IMR-90 (cell line): ENCODE results near the gene EXOC4. TPM values are rescaled to one million over a fixed set of nuclear protein-coding genes. Genes with fewer than 3 reads are reported as not detected.

Source experiments
- ATAC-seq: fragments of 200-7000 bp; cut with Tn5 transposase; 2 replicates; pipeline ENCODE4 v1.9.1; 2020; ENCODE audit warnings: low read depth, mild to moderate bottlenecking, moderate library complexity
- BruUV-seq: library from RNA; stranded (reverse); fragments of 400-500 nt; replicated peaks from 2 replicates; lab custom pipeline; 2021; lab: Mats Ljungman, UMichigan
- CTCF ChIA-PET: fragments of 300-600 bp; formaldehyde crosslinking; extraction: SDS; loops from one replicate; lab custom pipeline; 2021; ENCODE audit warnings: antibody characterized with exemption; lab: Yijun Ruan, JAX
- POLR2A ChIA-PET: fragments of 300-600 bp; sonication (Branson Sonifier 250); formaldehyde crosslinking; loops from one replicate; lab custom pipeline; 2022; ENCODE audit warnings: antibody characterized with exemption; ENCODE audit not compliant: unreplicated experiment; lab: Charles Lee
- DNase-seq: peaks from one replicate; pipeline ENCODE4 v3.0.0; 2013
- H2AFZ ChIP-seq: replicated peaks from 2 replicates; pipeline ENCODE3; 2013; ENCODE audit warnings: low read length, mild to moderate bottlenecking; ENCODE audit not compliant: poor library complexity
- H2AK5ac ChIP-seq: 2 replicates; pipeline ENCODE4 v1.6.1; 2013; ENCODE audit warnings: low read depth, low read length, inconsistent platforms
- H2AK9ac ChIP-seq: replicated peaks from 2 replicates; pipeline ENCODE3; 2013; ENCODE audit warnings: mild to moderate bottlenecking, low read depth, low read length, moderate library complexity; ENCODE audit not compliant: poor library complexity
- H2BK120ac ChIP-seq: 2 replicates; pipeline ENCODE4 v1.6.1; 2013; ENCODE audit warnings: low read depth, low read length, inconsistent platforms
- H2BK15ac ChIP-seq: 3 replicates; pipeline ENCODE4 v1.6.1; 2013; ENCODE audit warnings: low read depth, low read length, inconsistent platforms
- H2BK20ac ChIP-seq: 2 replicates; pipeline ENCODE4 v1.6.1; 2013; ENCODE audit warnings: low read depth, mild to moderate bottlenecking, inconsistent platforms, low read length, moderate library complexity
- H2BK5ac ChIP-seq: 2 replicates; pipeline ENCODE4 v1.6.1; 2013; ENCODE audit warnings: mild to moderate bottlenecking, low read depth, low read length, inconsistent platforms; ENCODE audit not compliant: poor library complexity, severe bottlenecking
- H3K14ac ChIP-seq: replicated peaks from 2 replicates; pipeline ENCODE4 v1.6.1; 2013; ENCODE audit warnings: low read depth, low read length, inconsistent platforms
- H3K18ac ChIP-seq: 2 replicates; pipeline ENCODE4 v1.6.1; 2013; ENCODE audit warnings: low read depth, low read length, control low read depth
- H3K23ac ChIP-seq: 2 replicates; pipeline ENCODE4 v1.6.1; 2013; ENCODE audit warnings: low read depth, low read length, inconsistent platforms
- H3K27ac ChIP-seq: 2 replicates; pipeline ENCODE4 v1.5.1; 2013; ENCODE audit warnings: mild to moderate bottlenecking, control low read depth, low read length; ENCODE audit not compliant: insufficient read depth
- H3K27me3 ChIP-seq: 2 replicates; pipeline ENCODE4 v1.6.1; 2013; ENCODE audit warnings: low read length; ENCODE audit not compliant: control insufficient read depth, insufficient read depth
- H3K36me3 ChIP-seq: 2 replicates; pipeline ENCODE4 v1.6.1; 2013; ENCODE audit warnings: low read length, mixed read lengths; ENCODE audit not compliant: control insufficient read depth, insufficient read depth
- H3K4ac ChIP-seq: 2 replicates; pipeline ENCODE4 v1.6.1; 2013; ENCODE audit warnings: low read depth, low read length, inconsistent platforms
- H3K4me1 ChIP-seq: 2 replicates; pipeline ENCODE4 v1.6.1; 2013; ENCODE audit warnings: low read length, mixed read lengths; ENCODE audit not compliant: control insufficient read depth, insufficient read depth
- H3K4me2 ChIP-seq: 2 replicates; pipeline ENCODE4 v1.6.1; 2013; ENCODE audit warnings: low read depth, mild to moderate bottlenecking, control low read depth, low read length, moderate library complexity
- H3K4me3 ChIP-seq: 2 replicates; pipeline ENCODE4 v1.5.1; 2013; ENCODE audit warnings: low read depth, mild to moderate bottlenecking, control low read depth, low read length, moderate library complexity; ENCODE audit not compliant: insufficient read depth
- H3K56ac ChIP-seq: 2 replicates; pipeline ENCODE4 v1.6.1; 2013; ENCODE audit warnings: low read length, inconsistent platforms; ENCODE audit not compliant: insufficient read depth; ENCODE audit errors: extremely low read depth
- H3K79me1 ChIP-seq, 2 experiments: 2 replicates each; pipeline ENCODE4 v1.6.1; 2013; ENCODE audit warnings: low read length in 2 of 2, inconsistent platforms in 1 of 2, low read depth in 1 of 2
- H3K9ac ChIP-seq: 2 replicates; pipeline ENCODE4 v1.6.1; 2013; ENCODE audit warnings: low read depth, low read length, control low read depth
- H3K9me1 ChIP-seq: 2 replicates; pipeline ENCODE4 v1.6.1; 2013; ENCODE audit warnings: low read length, inconsistent platforms; ENCODE audit not compliant: insufficient read depth
- H3K9me3 ChIP-seq: 2 replicates; pipeline ENCODE4 v1.6.1; 2013; ENCODE audit warnings: low read length; ENCODE audit not compliant: control insufficient read depth, insufficient read depth
- H4K20me1 ChIP-seq: 2 replicates; pipeline ENCODE4 v1.6.1; 2013; ENCODE audit warnings: low read length, inconsistent platforms; ENCODE audit not compliant: insufficient read depth
- H4K5ac ChIP-seq: 2 replicates; pipeline ENCODE4 v1.6.1; 2013; ENCODE audit warnings: mild to moderate bottlenecking, low read depth, low read length, control low read depth
- H4K8ac ChIP-seq, 2 experiments: 2 replicates each; pipeline ENCODE4 v1.6.1; 2013; ENCODE audit warnings: low read depth in 2 of 2, low read length in 2 of 2, control low read depth in 1 of 2, inconsistent platforms in 1 of 2
- H4K91ac ChIP-seq: 2 replicates; pipeline ENCODE4 v1.6.1; 2013; ENCODE audit warnings: low read depth, low read length, inconsistent platforms; ENCODE audit not compliant: insufficient read depth
- WGBS, 2 experiments: methylation state at CpG; one replicate each; pipeline versions ENCODE4 v1.1.5 to v1.1.7; 2013; ENCODE audit warnings: missing lambda C conversion rate in 2 of 2; ENCODE audit not compliant: insufficient read length in 1 of 2; ENCODE audit errors: extremely low coverage in 2 of 2; 5-methylcytosine and 5-hydroxymethylcytosine counted together
- dilution Hi-C: fragments of 300-500 bp; cut with HindIII; formaldehyde crosslinking; loops from one replicate; pipeline ENCODE4 v1.14.3; 2018; ENCODE audit warnings: low sequenced_read_pairs; ENCODE audit not compliant: unreplicated experiment
- in situ Hi-C: fragments of 300-500 bp; cut with MboI; formaldehyde crosslinking; loops from 3 replicates; pipeline ENCODE4 v1.14.3; 2019; ENCODE audit warnings: low sequenced_read_pairs, inconsistent platforms, mixed read lengths
- intact Hi-C: fragments of 100-400 bp; cut with micrococcal nuclease; formaldehyde crosslinking; loops from 2 replicates; pipeline ENCODE4 v1.10.0; 2022
- polyA plus RNA-seq, 3 experiments: library from polyadenylated mRNA; depleted of rRNA; stranded (reverse); fragments of >200 nt; gene quantifications; 2 replicates each; pipeline ENCODE4 v1.2.3, GENCODE V29; 2012; ENCODE audit warnings: low replicate concordance in 1 of 3
- total RNA-seq: library from RNA; depleted of rRNA; stranded (reverse); fragments of >200 nt; gene quantifications from 2 replicates; pipeline ENCODE4 v1.2.3, GENCODE V29; 2012
- TF ChIP-seq, protein P1 (sequence below): fragments of 150-350 bp; IDR thresholded peaks from 2 replicates; pipeline ENCODE4 v1.6.1; 2017; ENCODE audit warnings: mild to moderate bottlenecking, antibody characterized with exemption, low read length, low read depth
- TF ChIP-seq, protein P2 (sequence below): fragments of 150-350 bp; IDR thresholded peaks from 2 replicates; pipeline ENCODE4 v1.6.1; 2016; ENCODE audit warnings: low read depth, mild to moderate bottlenecking, low read length, moderate library complexity, borderline replicate concordance

The EXOC4 gene
- total and polyA plus RNA-seq, 2 of the 4 experiments (the other 2 are of a cell fraction): 25.4 to 94.6 TPM

DNA sequence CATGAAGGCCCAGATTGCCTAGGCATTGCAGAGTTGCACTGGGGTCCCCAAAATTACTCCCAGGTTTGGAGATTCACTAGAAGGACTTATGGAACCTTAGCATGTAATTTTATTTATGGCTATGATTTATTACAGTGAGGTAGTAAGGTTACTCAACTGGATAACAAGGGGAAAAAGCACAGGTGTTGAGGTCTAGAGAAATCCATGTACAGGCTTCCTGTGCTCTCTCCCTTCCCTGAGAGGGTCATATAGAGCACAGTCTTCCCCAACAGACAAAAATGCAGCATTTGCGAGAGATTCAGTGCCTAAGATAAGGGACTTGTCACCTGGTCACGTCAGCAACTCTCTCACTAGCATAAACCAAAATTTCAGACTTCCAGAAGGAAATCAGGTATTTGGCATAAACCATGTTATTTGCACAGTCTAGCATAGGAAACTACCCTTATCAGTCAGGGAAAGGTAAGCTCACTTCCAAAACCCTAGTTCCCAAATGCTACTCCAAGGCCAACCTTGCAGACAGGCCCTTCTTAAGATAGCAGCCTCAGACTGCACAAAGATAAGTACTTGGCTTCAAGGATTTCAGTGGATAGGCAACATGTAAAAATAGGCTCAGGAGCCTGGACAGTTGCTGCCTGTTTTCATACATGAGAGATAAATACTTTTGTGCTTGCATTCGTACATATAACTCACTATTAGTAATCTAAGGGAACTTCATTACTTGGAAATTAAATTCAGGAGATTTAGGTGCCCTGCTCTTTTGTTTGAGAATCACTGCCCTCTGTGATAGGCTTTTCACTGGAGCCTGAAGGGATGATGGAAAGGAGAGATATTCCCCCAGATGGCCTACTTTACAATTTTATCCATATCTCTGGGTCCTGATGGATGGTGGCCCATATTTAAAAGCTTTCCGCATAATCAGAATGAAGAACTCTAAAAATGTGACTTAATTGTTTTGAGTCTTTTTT, 495.8 kb downstream of the EXOC4 start:
- intact Hi-C loops: loop anchor here (5.0 to 10.0 kb wide), 2 partner anchors 166 to 266 kb away; no protein-coding TSS in a partner anchor
- no peak for ATAC-seq
- BruUV-seq: no TSS peak
- Histone ChIP-seq H2BK120ac (no peak overlapping the region), H3K4ac (no peak overlapping the region), H3K36me3 (no peaks in the 10 kb centered on the region), H3K56ac (no peak overlapping the region), H3K9me3 (no peaks in the 10 kb centered on the region), H3K4me3 (no peak overlapping the region), H2BK15ac (no peak overlapping the region), H2AFZ (no peak overlapping the region), H4K91ac (no peak overlapping the region), H2BK20ac (no peak overlapping the region), H3K14ac (no peak overlapping the region), H4K8ac (no peak overlapping the region), H3K4me1 (no peaks in the 10 kb centered on the region), H3K4me2 (no peak overlapping the region), H3K9me1 (no peaks in the 10 kb centered on the region), H3K9ac (no peak overlapping the region), H2AK9ac (no peak overlapping the region), H4K5ac (no peak overlapping the region), H2AK5ac (no peak overlapping the region), H4K20me1 (no peaks in the 10 kb centered on the region), H3K18ac (no peak overlapping the region), H3K27ac (no peak overlapping the region), H2BK5ac (no peak overlapping the region), H3K23ac (no peak overlapping the region), H3K79me1 (no peaks in the 10 kb centered on the region), H3K27me3 (no peaks in the 10 kb centered on the region)
- TF ChIP-seq, protein P1, sequence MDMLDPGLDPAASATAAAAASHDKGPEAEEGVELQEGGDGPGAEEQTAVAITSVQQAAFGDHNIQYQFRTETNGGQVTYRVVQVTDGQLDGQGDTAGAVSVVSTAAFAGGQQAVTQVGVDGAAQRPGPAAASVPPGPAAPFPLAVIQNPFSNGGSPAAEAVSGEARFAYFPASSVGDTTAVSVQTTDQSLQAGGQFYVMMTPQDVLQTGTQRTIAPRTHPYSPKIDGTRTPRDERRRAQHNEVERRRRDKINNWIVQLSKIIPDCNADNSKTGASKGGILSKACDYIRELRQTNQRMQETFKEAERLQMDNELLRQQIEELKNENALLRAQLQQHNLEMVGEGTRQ: no peak
- TF ChIP-seq, protein P2, sequence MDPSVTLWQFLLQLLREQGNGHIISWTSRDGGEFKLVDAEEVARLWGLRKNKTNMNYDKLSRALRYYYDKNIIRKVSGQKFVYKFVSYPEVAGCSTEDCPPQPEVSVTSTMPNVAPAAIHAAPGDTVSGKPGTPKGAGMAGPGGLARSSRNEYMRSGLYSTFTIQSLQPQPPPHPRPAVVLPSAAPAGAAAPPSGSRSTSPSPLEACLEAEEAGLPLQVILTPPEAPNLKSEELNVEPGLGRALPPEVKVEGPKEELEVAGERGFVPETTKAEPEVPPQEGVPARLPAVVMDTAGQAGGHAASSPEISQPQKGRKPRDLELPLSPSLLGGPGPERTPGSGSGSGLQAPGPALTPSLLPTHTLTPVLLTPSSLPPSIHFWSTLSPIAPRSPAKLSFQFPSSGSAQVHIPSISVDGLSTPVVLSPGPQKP: no peak
- dilution Hi-C loops: no loop called here
- in situ Hi-C loops: no loop called here
- ChIA-PET CTCF (interaction anchor here (0.6 kb wide), 1 partner anchor 139 kb away, joined by 3 read pairs; no protein-coding TSS in a partner anchor), POLR2A (no interaction called here)
- no peak for DNase-seq
- no CpG with 5 or more reads among the region's 4 CpGs for WGBS, 2 experiments
